PC-9 (cell line): ENCODE results near the gene KRT3. TPM values are rescaled to one million over a fixed set of nuclear protein-coding genes. Genes with fewer than 3 reads are reported as not detected.

Source experiments
- BruUV-seq: library from RNA; stranded (reverse); fragments of 400-500 nt; replicated peaks from 2 replicates; lab custom pipeline; 2021; lab: Mats Ljungman, UMichigan
- CTCF ChIA-PET: fragments of 300-600 bp; sonication (Branson Sonifier 250); formaldehyde crosslinking; loops from one replicate; lab custom pipeline; 2022; ENCODE audit warnings: antibody characterized with exemption; lab: Charles Lee
- POLR2A ChIA-PET: fragments of 300-600 bp; sonication (Branson Sonifier 250); formaldehyde crosslinking; loops from one replicate; lab custom pipeline; 2022; ENCODE audit warnings: antibody characterized with exemption; ENCODE audit not compliant: unreplicated experiment; lab: Charles Lee
- DNase-seq, 2 experiments: peaks; one replicate each; pipeline versions ENCODE4 v3.0.0 to v3.0.0-alpha.2; 2015 to 2022; ENCODE audit warnings: mixed read lengths in 1 of 2
- H2AFZ ChIP-seq: fragments of 200-600 bp; sonication (generic); 2 replicates; pipeline ENCODE4 v1.8.1; 2017; ENCODE audit warnings: antibody characterized with exemption
- H3F3A ChIP-seq: fragments of 200-600 bp; sonication (generic); 2 replicates; pipeline ENCODE4 v1.8.1; 2017; ENCODE audit warnings: antibody characterized with exemption, mild to moderate bottlenecking, low read depth; ENCODE audit not compliant: insufficient read depth
- H3K27ac ChIP-seq: fragments of 200-600 bp; sonication (generic); 2 replicates; pipeline ENCODE4 v1.6.1; 2016; ENCODE audit warnings: mixed run types
- H3K27me3 ChIP-seq: fragments of 200-600 bp; sonication (generic); 2 replicates; pipeline ENCODE4 v1.6.1; 2016; ENCODE audit warnings: low read depth, mixed run types; ENCODE audit not compliant: insufficient read depth
- H3K36me3 ChIP-seq: fragments of 200-600 bp; sonication (generic); 2 replicates; pipeline ENCODE4 v1.6.1; 2016; ENCODE audit warnings: low read depth, mixed run types
- H3K4me1 ChIP-seq: fragments of 200-600 bp; sonication (generic); replicated peaks from 2 replicates; pipeline ENCODE4 v1.6.1; 2016; ENCODE audit warnings: mixed run types; ENCODE audit not compliant: insufficient read depth
- H3K4me2 ChIP-seq: fragments of 200-600 bp; sonication (generic); 2 replicates; pipeline ENCODE4 v1.6.1; 2017; ENCODE audit warnings: mixed run types
- H3K4me3 ChIP-seq: fragments of 200-600 bp; sonication (generic); 2 replicates; pipeline ENCODE4 v1.6.1; 2016; ENCODE audit warnings: mixed run types
- H3K79me2 ChIP-seq: fragments of 200-600 bp; sonication (generic); 2 replicates; pipeline ENCODE4 v1.6.1; 2017; ENCODE audit warnings: low read depth, mixed run types
- H3K9me2 ChIP-seq: fragments of 200-600 bp; sonication (generic); 2 replicates; pipeline ENCODE4 v1.8.1; 2017; ENCODE audit warnings: mild to moderate bottlenecking; ENCODE audit not compliant: insufficient read depth
- H3K9me3 ChIP-seq: fragments of 200-600 bp; sonication (generic); 2 replicates; pipeline ENCODE4 v1.8.1; 2016; ENCODE audit warnings: low read depth; ENCODE audit not compliant: insufficient read depth
- H4K20me1 ChIP-seq: fragments of 200-600 bp; sonication (generic); 2 replicates; pipeline ENCODE4 v1.8.1; 2017; ENCODE audit not compliant: insufficient read depth
- CTCF ChIP-seq: fragments of 200-600 bp; sonication (generic); conservative IDR thresholded peaks from 2 replicates; pipeline ENCODE4 v1.6.1; 2017; ENCODE audit warnings: mixed run types, antibody characterized with exemption, mild to moderate bottlenecking, moderate library complexity
- EZH2 ChIP-seq: fragments of 200-600 bp; sonication (generic); IDR thresholded peaks from 2 replicates; pipeline ENCODE4 v1.8.0; 2017; ENCODE audit warnings: antibody characterized with exemption, low read depth
- intact Hi-C: fragments of 100-400 bp; cut with micrococcal nuclease; formaldehyde crosslinking; loops from one replicate; pipeline ENCODE4 v1.10.0; 2022; ENCODE audit not compliant: unreplicated experiment
- total RNA-seq: library from RNA; stranded (reverse); gene quantifications from 2 replicates; pipeline ENCODE4 v1.2.3, GENCODE V29; 2021

The KRT3 gene
- total RNA-seq, 1 experiment from 2014 or later = 0.24 TPM

GRCh38 chr12:52828591-52829021, 32.7 kb upstream of the KRT3 start:
- H2AFZ ChIP-seq = no peak overlapping the region
- ChIA-PET POLR2A (no interaction called here), CTCF (no interaction called here)
- no peaks in the 10 kb centered on the region; the same call in 1 of the 2 replicates for H3K4me1 ChIP-seq
- H3K27me3 ChIP-seq = no peaks in the 10 kb centered on the region
- no peak overlapping the region for H3K27ac ChIP-seq
- no peak for DNase-seq
- H3K4me3 ChIP-seq = no peak overlapping the region
- BruUV-seq = no TSS peak
- no peaks in the 10 kb centered on the region for H3K9me3 ChIP-seq
- no peaks in the 10 kb centered on the region for H4K20me1 ChIP-seq
- no peaks in the 10 kb centered on the region for H3K79me2 ChIP-seq
- intact Hi-C loops = no loop called here
- H3F3A ChIP-seq = no peaks in the 10 kb centered on the region
- no peak for TF ChIP-seq EZH2
- no peak for TF ChIP-seq CTCF
- no peaks in the 10 kb centered on the region for H3K36me3 ChIP-seq
- H3K9me2 ChIP-seq = no peaks in the 10 kb centered on the region
- H3K4me2 ChIP-seq = no peak overlapping the region

- no TSS peak for BruUV-seq
- POLR2A ChIA-PET = no interaction called here
Observed at GRCh38 chr12:52828156-52828555, 32.2 kb upstream of the KRT3 start.

GRCh38 chr12:52827499-52828090, 31.7 kb upstream of the KRT3 start:
- no peak overlapping the region for H3K4me2 ChIP-seq

More at GRCh38 chr12:52828156-52828555, 32.2 kb upstream of the KRT3 start:
- Histone ChIP-seq H3K9me2 (no peaks in the 10 kb centered on the region), H3K4me2 (no peak overlapping the region), H3K79me2 (no peaks in the 10 kb centered on the region), H3K27ac (no peak overlapping the region), H4K20me1 (no peaks in the 10 kb centered on the region), H3K4me3 (no peak overlapping the region), H3K4me1 (no peaks in the 10 kb centered on the region; the same call in 1 of the 2 replicates), H3K9me3 (no peaks in the 10 kb centered on the region), H3K36me3 (no peaks in the 10 kb centered on the region), H2AFZ (no peak overlapping the region), H3K27me3 (no peaks in the 10 kb centered on the region), H3F3A (no peaks in the 10 kb centered on the region)
- CTCF ChIA-PET = no interaction called here
- TF ChIP-seq CTCF (no peak), EZH2 (no peak)
- intact Hi-C loops = no loop called here
- DNase-seq = no peak

More at GRCh38 chr12:52827499-52828090, 31.7 kb upstream of the KRT3 start:
- Histone ChIP-seq H3K4me1 (peaks cover under 1% of the 10 kb centered on the region), H3K27me3 (no peaks in the 10 kb centered on the region), H3K79me2 (no peaks in the 10 kb centered on the region), H3K27ac (no peak overlapping the region), H3K9me3 (no peaks in the 10 kb centered on the region), H3K9me2 (no peaks in the 10 kb centered on the region), H4K20me1 (no peaks in the 10 kb centered on the region), H3K36me3 (no peaks in the 10 kb centered on the region), H2AFZ (no peak overlapping the region), H3F3A (no peaks in the 10 kb centered on the region), H3K4me3 (no peak overlapping the region)
- POLR2A ChIA-PET = no interaction called here
- no peak for DNase-seq
- no TSS peak for BruUV-seq
- TF ChIP-seq CTCF (no peak), EZH2 (no peak)
- CTCF ChIA-PET = no interaction called here
- intact Hi-C loops = no loop called here
